GM18499 (cell line): ENCODE data around the gene RPA1.

Experiments
- ATAC-seq: cut with Tn5 transposase; IDR thresholded peaks from one replicate; pipeline ENCODE4 v1.9.1; 2021; ENCODE audit warnings: moderate number of reproducible peaks; ENCODE audit not compliant: insufficient read depth, unreplicated experiment

Gene RPA1

DNA sequence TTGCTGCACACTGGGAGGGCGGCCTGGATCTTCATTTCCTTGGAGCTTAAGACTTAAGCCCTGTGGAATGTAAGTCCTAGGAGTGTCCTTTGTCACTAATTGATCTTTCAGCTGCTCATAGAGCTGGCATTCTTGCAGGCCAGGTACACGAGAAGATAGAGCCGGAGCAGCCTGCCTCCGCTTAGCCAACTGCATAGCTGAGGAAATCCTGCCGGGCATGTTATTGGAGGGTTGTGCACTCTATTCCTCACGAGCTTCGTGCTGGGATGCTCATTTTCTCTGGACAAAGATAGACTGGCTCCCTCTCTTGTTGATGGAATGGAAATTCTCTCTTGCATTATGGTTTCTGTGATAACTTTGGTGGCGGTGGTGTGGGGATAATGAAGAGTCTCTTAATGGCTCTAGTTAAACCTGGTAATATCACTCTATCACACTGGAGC is 76.9 kb downstream of the RPA1 start:
- ATAC-seq, result no peak

DNA sequence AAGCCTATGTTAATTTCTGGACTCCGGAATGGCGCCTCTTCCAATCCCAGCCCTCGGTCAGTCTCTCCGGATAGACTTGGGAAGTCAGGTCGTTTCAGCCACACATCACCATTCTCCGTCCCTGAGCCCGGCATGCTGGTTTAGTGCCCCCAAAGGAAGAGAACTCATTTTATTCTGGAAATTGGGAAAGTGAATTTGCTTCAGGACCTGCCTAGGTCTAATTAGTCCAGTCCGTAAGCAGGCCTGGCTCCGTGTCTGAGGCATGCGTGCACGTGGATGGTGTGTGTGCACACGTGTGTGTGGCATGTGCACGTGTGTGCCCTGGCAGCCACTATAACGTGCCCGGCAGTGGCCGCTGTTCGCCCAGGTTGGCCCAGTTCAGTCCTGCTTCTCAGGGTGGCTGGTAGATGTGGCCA is 77.4 kb downstream of the RPA1 start:
- ATAC-seq, result no peak

DNA sequence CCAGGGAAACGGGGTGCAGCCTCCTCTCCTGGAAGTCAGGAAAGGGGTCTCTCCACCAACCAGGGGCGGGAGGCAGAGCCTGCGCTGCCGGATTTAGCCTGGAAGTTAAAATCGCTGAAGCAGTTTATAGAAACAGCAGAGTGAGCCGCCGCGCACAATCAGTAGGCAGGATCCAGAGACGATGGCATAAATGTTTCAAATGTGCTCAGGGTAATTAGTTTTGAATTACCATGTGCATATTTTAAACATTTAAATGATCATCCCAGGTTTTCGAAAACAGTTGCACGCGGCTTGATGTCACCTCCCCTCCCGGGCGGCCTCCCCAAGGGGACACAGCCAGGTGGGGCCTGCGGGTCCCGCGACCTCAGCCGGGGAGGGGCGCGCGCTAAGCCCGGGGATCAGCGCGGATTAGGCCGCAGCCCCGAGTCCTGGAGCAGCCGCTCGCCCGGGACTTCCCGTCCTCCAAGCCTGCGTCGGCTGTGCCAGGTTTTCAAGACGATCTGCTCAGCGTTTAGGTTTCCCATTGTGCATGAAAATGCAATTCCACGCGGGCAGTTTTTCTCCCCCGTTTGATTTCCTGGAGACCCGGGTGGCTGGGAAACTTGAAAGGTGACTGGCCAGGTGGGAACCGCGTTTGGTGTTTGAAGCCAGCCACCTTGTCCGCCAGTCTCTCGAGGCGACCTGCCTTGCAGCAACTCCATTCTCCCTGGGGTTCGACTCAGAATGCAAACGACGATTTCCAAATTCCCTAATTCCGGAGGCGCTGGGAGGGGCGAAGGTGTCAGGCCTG is 78.3 kb downstream of the RPA1 start:
- ATAC-seq, result no peak

DNA sequence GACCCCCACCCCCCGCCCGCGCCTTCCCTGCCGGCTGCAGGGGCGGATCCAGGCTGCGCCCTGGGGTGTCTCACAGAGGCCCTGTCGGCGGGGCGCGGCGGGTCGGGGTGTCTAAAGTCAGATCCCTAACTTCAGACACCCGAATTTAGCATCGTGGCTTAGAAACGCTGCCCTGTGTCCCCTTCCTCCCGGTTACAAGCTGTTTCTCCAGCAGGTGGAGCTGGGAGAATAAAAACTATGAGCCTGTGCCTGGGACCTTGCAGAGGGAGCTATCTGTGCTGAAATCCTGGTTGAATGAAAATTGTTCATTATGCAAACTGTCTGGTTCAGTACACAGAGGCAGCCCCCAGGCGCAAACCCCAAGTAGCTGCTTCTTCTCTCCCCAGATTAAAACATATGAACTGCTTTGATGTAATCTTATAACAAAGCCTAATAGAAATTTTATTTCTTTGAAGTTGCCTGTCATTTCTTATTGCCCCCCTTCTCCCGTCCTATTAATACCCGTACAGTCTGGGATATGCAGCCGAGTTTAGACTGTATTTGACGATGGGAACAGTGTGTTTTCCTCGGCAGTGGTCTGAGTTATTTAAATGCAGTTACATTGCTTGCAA is 79.0 kb downstream of the RPA1 start:
- ATAC-seq, result no peak

DNA sequence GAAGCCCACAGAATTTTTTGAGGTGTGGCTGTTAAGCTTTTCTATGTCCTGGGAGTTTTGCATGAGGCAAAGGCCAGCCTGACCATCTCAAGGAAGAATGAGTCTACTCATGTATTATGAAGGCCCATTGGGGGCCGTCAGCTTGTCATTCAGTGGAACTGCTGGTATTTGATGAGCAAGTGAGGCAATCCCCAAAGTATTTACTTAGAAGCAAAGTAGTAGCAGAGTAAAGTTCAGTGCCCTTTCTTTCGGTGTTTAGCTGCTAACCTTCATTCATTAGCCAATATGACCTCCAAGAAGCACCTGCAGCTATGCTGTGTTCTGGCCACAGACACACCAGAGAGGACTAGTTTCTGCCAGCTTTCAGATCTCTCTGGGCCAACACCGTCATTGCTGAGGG is 80.2 kb downstream of the RPA1 start:
- ATAC-seq, result no peak

DNA sequence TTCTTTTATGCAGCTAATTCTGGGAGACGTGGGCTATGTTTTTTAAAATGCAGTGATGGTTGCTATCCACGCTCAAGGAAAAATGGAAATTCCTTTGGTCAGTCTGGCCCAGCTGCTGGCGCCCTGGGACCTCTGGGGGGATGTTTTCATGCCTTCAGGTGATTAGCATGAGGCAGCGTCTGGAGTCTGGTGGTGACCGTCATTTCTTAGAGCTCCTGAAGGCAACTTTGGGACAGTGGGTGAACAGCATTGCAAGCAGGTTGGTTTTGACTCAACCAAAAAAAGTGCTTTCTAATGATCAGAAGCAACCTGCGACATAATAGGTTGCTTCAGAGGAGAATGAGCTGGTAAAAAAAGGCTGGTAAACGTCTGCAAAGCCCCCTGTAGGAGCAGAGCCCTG is 82.3 kb downstream of the RPA1 start:
- ATAC-seq, result no peak

DNA sequence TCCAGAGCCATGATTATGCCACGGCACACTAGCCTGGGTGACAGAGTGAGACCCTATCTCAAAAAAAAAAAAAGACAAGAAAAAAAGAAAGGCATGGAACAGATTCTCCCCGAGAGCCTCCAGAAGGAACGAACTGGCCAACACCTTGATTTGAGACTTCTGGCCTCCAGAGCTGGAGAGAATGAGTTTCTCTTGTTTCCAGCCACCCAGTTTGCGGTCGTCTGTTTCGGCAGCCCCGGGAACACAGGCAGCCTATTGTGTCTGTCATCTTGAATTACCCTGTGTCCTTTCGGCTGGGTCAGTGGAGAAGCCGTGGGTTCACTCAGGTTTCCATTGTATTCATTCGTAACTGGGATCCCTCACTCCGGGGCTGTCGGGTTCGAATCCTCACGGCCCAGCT is 83.9 kb downstream of the RPA1 start:
- ATAC-seq, result no peak

DNA sequence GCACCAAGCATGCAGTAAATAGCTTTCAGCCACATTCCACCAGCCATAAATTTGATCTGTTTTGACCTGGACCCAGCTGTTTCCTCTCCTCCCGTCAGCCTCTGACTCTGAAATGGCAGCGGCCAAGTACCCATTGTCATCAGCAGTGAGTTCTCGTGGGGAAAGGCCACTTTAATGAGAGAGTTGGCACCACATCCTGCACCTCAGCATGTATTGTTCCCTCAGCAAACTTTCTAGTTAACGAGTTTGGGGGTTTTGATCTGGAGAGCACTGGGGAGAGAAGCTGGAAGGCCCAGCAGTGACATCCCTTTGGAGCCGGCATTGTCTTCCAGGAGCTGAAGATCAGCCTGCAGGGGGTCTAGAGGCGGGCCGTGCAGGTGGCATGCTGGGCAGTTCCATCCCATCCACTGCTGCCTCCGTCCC is 84.9 kb downstream of the RPA1 start:
- no peak for ATAC-seq

DNA sequence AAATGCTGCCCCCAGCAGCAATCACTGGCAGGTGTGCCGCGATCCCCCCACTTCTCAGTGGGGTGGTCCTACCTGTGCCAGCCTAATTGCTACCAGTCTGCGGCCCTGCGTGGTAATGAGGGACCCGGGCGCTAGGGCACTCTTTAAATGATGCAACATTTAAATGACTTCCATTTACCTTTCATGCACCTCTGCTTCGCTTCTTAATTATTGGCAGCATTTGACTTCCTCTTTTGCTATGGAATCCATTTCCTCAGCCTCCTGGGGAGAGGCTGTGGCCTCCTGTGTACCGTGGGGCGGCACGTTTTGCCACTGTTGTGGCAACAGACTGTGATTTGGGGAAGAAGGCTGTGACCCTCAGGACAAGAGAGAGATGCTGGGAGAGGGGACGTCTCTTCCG is 86.1 kb downstream of the RPA1 start:
- no peak for ATAC-seq

DNA sequence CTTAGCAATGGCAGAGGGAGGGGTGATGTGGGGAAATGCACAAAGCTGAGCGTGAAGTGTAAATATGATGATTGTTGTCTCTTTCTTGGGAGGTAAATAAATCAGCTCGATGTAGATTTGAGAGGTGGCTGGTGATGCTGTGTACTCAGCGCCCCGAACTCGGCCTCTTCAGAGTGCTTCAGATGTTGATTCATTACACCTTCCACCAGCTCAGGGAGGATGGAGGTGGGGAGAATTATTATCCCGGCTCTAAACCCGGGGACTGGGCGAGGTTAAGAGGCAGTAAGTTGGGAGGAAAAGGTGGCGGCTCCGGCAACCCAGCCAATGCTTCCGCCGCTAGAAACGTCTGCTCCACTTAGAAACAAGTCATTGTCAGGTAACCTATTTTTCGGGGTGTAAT is 86.5 kb downstream of the RPA1 start:
- no peak for ATAC-seq

DNA sequence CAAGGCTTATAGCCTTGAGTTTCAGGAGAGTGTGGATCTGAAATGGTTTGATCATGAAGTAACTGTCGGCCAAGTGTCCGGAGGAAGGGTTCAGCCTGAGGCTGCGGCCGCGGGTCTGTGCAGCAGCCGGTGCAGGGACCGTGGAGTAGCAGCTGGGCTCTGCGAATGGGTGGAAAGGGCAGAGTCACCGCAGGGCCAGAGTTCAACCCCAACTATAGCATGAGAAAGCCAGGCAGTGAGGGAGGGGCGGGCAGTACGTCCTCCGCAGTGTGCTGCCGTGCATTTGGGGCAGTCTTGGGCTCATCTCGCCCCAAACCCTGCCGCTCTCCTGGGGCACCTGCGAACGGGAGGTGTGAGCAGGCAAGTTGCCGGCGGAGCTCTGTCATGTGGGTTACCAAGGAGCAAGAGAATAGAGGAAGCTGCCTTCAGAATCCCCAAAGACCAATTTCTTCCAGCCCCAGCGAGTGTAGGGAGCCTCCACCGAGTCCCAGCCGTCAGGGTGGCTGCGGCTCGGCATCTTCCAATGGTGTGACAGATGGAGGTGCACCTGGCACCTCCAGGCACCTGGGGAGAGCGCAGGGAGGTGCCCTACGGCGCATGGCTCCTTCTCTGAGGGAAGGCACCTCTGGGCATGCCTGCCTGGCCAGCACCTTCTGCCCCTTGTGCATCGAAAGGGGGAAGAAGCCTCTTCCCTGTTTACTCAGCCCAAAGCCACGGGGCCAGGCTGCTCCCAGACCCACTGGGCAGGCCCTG is 87.3 kb downstream of the RPA1 start:
- ATAC-seq, result no peak

DNA sequence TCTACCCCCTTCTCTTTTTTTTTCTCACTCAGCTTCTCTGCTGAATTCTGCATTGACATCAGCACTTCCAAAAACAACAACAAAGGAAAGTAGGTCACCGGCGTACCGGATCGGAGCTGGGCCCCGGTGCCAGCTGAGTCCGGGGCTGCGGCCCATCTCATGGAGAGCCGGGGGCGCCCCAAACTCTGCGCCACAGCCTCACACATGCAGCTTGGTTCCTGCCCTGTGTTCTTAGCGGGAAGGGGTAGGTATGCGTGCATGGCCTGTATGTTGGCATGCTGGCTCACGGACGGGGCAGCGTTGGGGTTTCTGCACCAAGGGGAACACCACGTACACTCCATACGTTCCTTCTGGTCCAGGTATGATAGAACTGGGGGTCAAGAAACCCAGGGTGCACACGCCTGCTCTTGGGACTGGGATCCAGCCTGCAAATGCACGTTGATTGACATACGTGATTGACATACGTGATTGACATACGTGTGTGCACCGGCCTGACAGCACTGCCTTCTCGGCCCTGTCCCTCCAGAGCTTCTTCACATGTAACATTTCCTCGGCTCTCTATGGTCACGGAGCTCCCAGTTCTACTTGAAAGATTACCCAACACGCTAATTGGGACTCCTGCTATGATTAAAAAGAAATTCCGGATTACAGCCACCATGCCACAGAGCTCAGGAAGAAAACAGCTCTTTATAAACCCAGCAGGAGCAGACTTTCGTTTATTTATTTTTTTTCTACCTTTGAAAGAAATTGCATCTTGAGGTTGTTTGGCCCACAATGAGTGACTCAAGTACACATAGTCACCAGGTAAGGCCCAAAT is 88.7 kb downstream of the RPA1 start:
- no peak for ATAC-seq

DNA sequence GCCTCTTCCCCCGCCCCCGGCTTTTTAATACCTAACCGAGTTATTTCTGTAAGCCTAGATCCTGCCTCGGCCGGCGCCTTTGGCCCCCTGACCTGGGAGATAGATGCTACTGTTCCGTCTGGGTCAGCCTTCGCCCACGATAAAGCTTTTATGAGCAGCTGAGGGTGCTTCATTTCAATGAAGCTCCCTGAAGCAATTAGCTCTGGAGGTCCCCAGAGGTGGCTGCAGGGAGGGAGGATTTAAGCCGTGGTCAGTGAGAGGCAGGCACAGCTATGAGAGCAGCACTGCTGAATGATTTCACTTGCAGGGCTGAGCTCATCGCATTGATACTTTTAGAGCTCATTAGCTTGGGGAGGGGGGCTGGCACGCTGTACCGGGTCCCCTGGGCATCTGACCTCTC is 89.4 kb downstream of the RPA1 start:
- ATAC-seq, result no peak

DNA sequence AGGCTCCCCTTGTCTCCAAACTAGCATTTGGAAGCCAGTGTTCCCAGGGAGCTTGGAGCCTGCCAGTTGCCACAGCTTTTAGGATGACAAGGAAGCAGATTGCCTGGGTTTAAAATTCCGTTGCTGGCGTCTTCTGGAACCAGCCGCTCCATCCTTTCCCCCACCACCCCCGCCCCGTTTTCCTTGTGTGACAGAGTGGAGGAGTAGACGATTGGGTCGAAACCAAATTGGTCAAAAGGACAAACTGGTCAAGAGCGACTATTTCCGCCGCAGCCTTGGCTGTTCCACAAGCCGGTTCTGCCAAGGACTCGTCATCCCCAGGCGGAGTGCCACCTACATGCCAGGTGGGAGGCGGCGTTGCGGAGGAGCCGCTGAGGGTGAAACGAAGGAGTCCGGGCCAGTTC is 91.1 kb downstream of the RPA1 start:
- ATAC-seq, result no peak

DNA sequence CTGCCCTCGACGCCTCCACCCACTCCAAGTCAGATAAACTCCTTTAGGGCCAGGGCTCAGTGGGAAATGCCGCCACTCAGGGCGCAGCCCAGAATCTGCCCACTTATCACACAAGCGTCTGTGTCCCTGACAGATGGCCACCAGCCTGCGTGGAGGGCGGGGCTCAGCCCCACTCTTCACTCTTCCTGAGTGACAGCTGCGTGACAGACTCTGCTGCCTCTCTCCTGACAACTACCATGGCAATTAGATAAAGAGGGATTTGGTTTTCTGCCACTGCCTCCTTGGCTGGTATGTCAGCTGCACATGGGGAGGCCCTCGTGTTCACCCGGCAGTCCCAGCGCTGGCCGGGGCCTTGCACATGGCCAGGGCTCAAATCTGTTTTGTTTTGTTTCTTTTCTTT is 99.2 kb downstream of the RPA1 start:
- no peak for ATAC-seq

DNA sequence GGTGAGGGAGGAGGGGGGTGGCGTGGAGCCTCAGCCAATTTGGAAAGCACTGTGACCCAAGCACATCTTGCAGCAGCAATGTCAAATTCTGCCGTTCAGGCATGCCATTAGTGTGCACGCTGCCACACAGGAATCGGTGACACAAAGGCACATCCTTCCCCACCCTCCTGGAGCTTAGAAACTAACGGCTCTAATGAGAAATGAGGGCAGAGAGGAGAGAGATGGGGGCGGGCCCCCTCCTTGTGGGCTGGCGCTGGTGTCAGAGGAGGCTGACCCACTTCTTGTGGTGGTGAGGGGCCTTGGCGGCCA is 100.5 kb downstream of the RPA1 start:
- no peak for ATAC-seq

DNA sequence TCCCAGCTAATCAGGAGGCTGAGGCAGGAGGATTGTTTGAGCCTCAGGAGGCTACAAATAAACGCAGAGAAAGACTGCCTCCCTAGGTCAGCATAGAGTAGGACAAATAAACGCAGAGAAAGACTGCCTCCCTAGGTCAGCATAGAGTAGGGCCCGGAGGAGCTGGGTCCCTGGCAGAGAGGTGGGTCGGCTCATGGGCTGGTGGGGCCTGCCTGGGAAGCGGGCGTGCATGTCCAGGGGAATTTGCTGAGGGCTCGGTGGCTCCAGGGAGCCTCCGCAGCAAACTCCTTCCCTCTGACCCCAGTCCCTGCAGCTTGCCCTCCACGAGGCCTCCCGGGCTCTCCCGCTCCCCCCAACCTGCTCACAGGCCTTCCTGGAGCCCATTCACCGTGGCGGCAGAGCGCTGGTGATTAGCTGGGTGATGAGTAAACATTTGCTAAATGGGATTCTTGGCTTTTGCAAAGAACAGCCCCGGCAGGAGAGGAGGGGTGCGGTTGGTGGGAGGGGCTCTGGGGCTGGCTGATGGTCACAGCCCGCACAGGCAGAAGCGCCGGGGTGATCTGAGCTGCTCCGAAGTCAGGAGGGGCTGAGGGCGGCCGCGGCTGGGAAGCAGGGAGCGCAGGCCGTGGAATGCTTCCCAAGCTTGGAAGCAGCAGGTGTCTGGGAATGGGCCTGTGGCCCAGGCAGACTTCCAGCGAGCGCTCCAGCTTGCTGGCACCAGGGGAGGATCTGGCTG is 102.2 kb downstream of the RPA1 start:
- ATAC-seq, result no peak

DNA sequence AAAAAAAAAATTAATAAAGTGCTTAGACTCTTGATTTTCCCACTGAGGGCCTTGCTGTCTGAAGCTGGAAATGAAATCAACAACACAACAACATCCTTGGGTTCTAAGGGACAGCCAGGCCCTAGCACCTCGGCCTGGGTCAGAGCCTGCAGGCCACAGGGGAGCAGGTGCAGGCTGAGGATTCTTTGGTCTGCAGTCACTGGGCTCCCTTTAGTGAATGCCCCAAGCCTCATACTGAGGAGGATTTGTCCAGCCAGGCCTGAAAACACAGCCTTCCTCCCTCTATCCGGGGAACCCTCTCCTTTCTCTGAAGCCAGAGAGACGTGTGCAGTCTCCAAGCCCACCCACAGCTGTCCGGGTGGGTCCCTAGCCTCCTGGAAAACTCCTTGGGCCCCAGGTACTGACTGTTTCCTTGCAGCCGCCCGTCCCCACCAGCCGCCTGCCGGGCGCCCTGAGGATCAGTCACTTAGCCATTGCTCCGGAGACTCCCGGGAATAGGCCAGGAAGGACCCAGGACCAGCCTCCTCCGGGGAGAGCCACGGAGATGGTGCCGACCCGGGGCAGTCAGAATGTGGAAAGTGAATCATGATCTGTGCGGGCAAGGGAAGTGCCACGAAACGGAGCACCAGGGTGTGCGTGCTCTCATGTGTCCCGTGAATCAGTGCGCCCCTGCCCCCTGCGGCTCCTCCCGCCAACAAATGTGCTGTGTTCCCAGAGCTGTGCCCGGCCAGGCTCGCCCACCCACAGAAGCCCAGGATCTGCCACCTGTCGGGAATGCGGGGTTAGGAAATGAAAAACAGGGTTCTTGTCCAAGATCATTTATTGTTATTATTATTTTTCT is 104.3 kb downstream of the RPA1 start:
- ATAC-seq, result no peak

DNA sequence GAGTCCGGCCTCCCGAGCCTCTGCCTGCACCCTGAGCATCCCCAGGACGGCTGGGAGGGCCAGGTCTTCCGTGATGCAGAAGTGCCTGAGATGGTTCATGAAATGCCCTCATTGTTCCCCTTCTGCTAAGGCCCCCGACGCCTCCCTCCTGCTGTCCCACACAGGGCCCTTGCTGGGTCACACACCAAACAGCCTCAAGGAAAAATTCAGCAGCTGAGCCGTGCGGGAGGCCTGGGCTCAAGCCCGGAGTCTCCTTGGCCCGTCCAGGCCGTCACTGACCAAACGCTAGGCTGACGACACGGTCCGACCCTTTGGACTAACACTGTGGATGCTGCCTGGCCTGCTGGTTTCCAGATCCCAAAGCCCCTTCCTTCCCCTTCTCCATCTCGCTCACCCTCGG is 105.1 kb downstream of the RPA1 start:
- no peak for ATAC-seq
